ENCODE results near the gene FAM114A1.
A peak's percentile ranks its signal among the peaks of the same experiment; 100 is the strongest.

The FAM114A1 gene

DNA sequence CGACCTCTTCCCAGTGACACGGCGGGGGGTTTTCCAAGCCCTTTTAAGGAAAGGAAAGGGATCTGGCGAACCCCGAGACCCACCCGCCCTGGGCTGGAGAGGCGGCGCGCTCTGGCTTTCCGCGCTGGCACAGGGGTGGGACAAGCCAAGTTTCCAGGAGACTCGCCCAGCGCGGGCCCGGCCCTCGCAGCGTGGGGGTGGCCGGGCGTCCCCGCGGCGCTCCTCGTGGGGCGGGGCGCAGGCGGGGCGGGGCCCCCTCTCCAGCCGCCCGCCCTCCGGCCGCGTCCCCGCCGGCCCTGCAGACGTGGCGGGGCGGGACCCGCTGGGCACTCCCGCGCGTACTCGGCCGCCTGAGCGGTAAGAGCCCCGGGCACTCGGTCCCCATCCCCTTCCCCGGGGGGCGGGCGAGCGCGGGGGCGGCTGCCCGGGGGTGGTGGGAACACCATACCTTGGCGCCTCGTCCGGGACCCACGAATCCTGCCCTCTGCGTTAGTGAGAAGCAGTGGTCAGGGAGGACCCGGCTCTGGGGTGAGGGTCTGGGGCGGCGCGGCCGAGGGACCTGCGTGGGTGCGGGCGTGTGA, at the start of gene FAM114A1:
Gene FAM114A1, plus strand, starts transcription at position 329 of the 581 bp plus-strand sequence. CDS start 10,273 bp downstream, outside the sequence.
- no peak for DNase-seq

DNA sequence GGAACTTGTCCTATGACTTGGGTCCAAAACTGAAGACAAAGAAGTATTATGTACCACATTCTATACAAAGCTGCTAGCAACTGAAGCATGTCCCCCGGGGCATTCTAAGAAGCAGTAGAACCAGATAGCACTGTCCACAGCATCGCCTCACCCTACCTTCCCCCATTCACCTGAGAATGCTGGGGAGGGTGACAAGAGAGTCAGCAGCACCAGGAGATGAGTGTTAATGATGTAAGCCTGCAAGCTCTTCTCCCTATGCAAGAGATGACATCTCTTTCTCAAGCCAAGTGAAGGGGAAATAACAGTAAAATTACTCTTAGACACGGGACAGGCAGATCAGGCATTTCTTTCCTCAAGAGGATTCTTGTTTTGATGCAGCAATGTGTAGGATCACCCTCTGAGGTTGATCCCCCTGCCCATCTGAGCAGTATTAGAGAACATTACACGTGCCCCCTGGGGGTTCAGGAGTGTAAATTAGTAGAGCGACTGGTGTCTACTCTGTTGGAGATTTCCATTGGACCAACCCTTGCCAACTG, 49.1 kb upstream of the FAM114A1 start:
- no peak for DNase-seq

DNA sequence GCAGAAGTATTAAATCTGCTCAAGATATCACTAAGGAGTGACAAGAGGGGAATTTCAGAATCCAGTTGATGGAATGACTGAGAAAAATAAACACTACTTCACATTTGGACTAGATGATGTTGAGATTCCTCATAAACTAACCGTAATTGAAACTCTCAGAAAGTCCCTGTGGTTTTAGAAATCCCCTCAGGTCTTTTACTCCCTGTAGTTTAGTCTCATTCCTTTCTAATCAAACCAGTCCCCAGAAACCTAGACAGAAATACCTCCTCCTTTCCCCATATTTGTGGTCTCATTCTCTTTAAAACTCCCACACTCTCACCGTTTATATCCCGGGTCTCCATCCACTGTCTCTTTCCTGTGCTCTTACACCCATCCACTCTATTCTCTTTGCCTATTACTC, 48.0 kb upstream of the FAM114A1 start:
- DNase-seq: no peak

DNA sequence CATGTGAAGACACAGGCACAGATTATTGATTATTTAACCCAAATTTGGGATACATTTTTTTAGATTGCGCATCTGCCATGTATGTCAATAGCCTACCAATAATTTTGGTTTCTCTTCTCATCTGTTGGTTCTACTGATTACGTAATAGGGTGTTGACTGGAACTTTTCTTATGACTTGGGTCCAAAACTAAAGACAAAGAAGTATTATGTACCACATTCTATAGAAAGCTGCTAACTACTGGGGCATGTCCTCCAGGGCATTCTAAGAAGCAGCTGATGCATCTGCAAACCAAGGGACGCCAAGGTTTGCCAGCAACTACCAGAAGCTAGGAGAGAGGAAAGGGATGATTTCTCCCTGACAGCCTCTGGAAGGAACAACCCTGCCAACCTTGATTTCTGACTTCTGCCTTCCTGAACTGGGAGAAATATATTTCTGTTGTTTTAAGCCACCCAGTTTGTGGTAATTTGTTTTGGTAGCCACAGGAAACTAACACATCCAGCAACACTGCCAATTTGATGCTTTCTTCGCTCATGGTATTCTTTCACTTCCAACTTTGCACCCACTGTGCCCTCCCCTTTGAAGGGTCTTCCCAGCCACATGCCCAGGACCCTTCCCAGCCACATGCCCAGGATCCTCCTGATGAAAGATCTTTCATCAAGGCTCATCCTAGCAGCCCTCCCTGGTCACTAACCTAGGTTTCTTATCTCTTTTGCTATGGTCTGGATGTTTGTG, 47.1 kb upstream of the FAM114A1 start:
- DNase-seq: no peak

DNA sequence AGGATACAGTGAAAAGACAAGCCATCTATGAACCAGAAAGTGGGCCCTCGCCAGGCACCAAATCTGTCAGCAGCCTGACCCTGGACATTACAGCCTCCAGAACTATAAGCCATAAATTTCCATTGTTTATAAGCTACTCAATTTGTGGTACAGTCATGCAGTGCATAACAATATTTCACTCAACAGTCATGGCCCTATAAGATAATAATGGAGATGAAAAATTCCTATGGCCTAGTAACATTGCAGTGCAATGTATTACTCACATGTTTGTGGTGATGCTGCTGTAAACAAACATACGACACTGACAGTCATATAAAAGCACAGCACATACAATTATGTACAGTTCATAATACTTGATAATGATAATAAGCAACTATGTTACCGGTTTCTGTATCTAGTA, 45.9 kb upstream of the FAM114A1 start:
- DNase-seq: no peak

DNA sequence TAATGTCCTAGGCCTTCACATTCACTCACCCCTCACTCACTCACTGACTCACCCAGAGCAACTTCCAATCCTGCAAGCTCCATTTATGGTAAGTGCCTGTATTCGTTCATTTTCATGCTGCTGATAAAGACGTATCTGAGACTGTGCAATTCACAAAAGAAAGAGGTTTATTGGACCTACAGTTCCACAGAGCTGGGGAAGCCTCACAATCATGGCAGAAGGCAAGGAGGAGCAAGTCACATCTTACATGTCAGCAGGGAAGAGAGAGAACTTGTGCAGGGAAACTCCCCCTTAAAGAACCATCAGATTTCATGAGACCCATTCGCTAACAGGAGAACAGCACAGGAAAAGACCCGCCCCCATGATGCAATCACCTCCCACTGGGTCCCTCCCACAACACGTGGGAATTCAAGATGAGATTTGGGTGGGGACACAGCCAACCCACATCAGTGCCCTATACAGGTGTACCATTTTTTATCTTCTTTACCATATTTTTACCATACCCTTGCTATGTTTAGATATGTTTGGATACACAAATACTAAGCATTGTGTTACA, 44.8 kb upstream of the FAM114A1 start:
- DNase-seq: no peak

DNA sequence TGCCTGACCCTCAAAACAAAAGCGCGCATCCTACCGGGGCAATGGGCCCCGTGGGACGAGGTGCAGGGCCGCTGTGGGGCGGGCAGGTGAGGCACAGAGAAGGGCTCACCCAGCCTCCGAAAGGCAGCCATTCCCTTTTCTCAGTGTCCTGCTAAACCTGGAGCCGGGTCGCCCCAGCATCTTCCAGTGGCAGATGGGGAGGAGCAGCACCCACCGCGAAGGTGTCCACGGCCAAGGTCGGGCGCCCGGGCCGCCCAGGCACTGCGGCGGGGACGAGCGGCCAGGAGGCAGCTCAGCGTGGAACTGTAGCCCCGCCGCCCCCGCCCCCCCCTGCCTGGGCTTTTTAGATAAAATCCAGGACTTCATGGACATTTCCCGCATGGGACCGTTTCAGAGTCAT, 43.8 kb upstream of the FAM114A1 start:
- DNase-seq: no peak

DNA sequence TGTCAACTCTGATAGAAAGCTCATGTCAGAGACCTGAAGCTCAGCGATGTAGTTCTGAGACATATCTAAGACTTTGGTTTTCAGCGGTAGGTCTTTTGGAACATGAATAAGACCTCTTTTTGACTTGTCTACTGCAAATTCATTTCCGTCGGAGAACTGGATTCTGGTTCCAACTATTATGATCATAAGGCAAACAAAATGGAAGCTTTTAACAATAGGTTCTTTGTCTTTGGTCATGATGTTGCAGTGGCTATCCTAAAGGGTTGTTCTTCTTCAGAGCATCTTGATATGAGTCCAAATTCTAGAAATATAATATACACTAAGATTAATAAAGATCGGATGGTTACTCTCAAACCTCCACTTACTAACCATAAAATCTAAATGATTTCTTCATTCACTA, 38.4 kb upstream of the FAM114A1 start:
- no peak for DNase-seq

DNA sequence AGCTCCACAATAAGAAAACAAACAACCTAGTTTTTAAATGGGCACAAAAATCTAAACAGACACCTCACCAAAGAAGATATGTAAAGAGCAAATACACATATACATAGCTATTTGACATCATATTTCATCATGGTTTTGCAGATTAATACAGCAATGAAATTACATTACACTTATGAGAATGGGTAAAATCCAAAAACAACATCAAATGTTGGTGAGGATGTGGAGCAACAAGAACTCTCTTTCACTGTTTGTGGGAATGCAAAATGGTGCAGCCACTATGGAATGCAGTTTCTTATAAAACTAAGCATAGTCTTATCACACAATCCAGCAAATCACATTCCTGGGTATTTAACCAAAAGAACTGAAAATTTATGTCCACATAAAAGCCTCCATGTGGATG, 36.0 kb upstream of the FAM114A1 start:
- DNase-seq: no peak

DNA sequence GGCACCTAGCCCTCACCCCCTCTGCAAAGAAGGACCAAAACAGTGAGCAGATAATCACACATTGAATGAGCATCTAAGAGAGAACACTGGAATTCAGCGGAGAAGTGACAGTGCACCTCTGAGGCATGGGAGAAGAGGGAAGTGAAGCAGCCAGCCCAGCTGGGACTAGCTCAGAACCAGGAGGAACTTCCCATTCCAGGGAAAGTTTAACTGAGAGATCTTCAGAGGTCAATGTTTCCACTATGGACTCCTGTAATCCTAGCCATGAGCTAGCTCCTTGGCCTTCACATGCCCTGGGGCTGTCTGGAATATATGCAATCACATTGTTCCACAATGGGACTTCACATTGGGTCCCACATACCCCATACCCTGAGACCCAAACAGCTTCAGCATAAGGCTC, 35.4 kb upstream of the FAM114A1 start:
- DNase-seq: no peak

DNA sequence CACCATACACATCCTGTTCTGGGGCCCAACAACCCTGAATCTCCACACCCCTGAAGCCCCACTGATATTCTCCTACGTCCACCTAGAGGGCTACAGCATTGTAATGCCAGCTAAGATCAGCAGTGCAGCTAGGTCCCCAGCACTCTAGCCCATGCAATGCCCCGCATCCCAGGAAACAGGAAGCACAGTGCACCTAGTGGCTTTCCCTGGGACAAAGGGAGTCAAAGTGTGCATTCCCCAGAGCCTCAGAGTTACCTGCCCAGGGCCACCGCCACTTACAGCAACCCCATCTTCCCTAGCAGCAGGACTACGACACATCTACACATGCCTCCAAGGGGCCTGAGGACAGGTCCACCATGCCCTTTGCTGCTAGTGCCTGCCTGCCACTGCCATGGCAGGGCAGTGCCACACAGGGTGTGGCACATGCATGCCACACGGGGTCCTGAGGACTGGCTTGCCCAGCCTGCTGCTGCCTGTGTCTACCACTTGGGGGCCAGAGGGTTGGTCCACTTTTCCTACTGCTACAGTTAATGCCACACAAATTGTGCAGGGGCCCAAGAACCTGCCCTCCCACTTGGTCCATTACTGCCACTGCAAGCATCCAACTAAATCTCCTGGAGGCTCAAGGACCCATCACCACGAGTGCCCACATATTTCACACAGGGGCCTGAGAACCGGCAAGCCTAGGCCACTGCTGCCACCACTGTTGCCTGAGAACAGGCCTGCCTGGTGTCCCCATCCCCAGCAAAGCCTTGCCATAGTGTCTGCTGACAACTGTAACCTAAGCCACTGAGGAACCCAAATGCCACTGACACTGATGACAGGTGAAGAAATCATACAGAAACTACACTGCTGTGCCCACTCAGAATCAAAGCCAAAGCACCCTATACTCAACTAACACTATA, 34.7 kb upstream of the FAM114A1 start:
- no peak for DNase-seq

DNA sequence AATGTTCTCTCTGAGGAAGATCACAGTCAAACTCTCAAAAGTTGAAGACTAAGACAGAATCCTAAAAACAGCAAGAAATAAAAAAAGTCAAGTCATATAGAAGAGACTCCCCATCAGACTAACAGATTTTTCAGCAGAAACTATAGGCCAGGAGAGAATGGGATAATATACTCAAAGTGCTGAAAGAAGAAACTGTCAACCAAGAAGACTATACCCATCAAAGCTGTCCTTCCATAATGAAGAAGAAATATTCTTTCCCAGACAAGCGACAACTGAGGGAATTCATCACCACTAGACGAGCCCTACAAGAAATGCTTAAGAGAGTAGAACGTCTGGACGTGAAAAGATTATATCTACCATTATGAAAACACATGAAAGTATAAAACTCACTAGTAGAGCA, 33.0 kb upstream of the FAM114A1 start:
- no peak for DNase-seq

DNA sequence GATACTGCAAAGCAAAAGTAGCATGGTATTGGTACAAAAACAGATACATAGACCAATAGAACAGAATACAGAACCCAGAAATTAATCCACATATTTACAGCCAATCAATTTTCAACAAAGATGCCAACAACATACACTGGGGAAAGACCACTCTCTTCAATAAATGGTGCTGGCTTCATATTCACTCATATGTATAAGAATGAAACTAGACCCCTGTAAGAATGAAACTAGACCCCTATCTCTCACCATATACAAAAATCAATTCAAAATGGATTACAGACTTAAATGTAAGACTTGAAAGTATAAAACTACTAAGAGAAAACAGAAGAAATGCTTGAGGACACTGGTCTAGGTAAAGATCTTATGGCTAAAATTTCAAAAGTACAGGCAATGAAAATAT, 30.3 kb upstream of the FAM114A1 start:
- no peak for DNase-seq

DNA sequence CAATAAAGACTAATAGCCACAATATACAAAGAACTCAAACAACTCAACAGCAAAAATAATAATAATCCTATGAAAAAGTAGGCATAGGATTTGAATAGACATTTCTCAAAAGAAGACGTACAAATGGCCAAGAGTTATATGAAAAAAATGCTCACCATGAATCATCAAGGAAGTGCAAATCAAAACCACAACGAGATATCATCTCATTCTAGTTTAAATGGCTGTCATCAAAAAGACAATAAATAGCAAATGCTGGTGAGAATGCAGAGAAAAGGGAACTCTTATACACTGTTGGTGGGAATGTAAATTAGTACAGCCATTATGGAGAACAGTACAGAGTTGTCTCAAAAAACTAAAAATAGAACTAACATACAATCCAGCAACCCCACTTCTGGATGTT, 29.8 kb upstream of the FAM114A1 start:
- no peak for DNase-seq

DNA sequence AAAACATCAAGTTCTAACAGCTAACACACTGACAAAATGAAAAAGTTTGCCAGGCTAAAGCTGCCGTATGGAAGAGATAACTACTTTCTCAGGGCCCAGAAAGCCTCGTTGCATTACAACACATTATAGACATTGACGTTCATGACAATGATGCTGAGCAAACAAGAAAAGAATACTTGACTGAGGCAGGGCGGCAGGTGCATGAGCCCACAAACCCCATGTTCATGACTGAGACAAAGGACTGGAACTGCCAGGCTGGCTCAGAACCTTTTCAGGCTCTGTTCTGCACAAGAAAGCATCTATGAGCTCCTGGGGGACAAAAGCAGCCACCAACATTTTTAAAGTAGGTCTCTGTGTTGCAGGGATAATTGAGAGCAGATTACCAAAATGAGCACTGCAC, 24.6 kb upstream of the FAM114A1 start:
- DNase-seq: peak; percentile 69

DNA sequence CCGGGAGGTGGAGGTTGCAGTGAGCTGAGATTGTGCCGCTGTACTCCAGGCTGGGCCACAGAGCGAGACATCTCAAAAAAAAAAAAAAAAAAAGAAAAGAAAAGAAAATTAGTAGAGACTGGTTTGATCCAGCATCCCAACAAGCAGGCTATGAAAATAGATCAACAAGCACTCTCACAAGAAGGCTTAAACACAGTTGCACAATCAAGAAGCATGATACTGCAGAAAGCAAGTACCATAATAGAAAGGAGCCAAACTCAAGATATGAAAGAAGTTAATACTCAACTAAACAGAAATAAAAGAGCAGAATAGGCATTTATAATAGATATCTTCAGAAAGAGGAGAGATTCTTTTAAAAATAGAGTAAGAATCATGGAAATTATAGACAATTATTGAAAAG, 21.6 kb upstream of the FAM114A1 start:
- DNase-seq: no peak

DNA sequence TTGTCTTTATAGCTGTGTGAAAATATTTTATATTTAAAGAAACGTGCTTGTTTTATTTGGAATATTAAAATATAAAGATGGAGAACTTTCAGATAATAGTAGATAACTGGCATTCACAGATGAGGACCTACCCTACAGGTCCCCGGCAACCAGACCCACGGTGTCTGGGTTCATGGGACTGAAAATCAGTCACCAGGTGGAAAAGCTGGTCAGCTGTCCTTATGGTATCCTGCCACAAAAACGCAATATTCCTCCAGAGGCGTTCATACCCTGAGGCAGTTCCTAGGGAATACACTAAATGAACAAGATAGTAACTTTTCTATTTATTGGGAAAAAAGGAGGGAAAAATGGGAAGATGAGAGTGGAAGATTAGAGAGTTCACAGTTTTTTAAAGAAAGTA, 12.1 kb upstream of the FAM114A1 start:
- no peak for DNase-seq

DNA sequence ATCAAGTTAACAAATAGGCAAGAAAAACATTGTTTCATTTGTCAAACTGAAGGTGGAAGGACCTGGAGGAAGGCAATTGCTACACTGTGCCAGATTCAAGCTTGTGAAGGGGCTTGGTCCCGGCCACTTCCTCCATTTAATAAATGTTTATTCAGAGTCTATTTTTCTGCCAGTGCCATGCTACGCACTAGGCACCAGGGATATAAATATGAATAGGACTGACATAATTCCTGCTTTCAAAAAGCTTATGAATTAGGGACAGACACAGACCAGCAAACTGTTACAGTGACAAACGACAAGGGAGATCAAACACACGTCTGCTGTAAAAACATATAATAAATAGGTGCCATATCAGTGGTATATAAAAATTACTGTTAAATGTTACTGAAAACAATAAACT, 11.6 kb upstream of the FAM114A1 start:
- peak; percentile 13 for DNase-seq

DNA sequence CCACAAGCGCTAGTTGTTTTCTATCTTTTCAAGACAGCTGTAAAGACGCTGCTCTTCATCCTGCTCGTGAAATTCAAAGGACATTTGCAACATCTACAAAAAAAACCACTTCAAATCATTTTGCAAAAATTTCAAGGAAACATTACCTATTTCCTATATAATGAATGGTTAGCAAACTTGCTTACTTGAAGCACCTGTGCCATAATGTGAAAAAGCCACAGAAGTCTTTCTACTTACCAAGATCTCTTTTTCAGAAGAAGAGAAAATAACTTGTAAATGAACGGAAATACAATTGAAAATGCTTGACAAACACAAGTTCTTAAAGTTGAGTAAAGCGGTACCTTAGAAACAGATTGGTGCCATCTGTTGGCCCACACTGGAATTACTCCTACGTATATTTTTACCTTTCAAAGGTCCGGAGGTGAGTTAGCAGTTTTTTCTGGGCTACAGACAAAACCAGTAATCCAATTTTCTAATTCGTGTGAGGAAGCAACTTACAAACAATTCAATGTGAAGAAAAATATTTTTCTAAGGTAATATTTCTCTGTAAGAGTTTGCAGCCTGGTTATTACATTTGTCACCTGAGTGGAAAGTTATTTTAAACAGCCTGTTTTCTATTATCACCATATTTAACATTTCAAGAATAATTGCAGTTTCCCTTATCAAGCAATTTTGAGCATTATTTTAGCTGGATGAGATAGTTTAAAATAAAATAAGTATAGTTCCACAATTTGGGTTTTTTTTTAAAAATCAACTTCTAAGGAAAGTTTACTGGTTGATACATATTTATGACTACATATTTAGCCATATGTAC, 10.9 kb upstream of the FAM114A1 start, which contains the start of gene TLR6:
Gene TLR6, minus strand, starts transcription at position 294 of the 814 bp plus-strand sequence. CDS start 27,344 bp downstream, outside the sequence.
- peak; percentile 38 for DNase-seq

DNA sequence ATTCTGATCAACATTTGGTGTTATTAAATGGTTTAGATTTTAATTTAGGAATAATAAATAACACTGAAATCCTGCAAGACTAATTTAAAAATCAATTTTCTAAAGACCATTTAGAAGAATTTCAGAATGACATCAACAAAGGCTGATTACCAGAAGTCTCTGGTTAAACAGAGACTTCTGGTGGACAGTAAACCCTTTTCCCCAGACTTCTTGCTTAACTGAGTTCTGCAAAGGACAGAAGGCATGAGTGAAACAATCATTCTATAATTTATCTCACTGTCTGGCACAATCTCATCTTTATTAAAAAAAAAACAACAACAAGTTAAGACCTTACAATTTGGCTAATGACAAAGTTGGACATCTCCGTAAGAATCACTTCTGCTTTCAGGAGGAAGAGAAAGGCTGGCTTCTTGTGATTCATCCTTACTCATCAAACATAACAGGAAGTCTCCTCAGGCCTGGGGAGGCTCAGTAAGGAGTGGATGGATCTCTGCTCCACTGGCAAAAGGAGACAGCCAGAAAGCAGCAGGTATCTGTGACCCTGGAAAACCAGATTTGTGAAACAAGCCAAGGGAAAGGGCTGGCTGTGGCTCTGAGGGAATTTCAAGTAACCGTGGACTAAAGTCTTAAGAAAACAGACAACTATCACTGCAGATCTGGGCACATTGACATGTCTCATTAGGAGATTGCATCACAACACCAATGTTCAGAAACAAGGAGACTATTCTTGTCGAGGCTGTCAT, 10.1 kb upstream of the FAM114A1 start:
- DNase-seq: no peak

DNA sequence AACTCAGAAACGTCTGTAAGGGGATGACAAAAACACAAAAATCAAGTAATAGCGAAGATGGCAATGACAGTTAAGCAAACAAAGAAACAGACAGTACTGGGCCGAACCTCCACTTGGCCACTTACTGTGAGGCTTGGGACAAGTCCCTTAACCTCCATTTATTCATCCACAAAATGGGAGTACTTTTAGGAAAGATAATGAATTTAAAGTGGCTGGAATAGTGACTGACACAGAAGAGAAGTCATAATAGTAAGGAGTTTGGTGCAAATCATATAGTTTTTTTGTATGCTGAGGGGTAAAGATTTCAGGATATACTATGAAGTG, 9.5 kb upstream of the FAM114A1 start:
- no peak for DNase-seq

DNA sequence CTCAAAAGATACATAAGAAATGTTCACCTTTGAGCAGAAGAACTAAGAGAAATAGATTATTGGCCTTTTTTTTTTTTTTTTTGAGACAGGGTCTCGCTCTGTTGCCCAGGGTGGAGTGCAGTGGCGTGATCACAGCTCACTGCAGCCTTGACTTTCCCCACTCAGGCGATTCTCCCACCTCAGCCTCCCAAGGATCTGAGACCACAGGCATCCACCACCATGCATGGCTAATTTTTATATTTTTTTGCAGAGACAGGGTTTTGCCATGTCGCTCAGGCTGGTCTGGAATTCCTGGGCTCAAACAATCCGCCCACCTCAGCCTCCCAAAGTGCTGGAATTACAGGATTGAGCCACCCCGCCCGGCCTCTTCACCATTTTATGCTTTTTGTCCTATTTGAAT, 8.1 kb upstream of the FAM114A1 start:
- DNase-seq: no peak

Data from NCI-H748 treated with DMSO at 0.1 percent for 48 hours (cell line).